AG09319 (cell line): ENCODE data around the gene EGFL7.

Source experiments
- DNase-seq: peaks from one replicate; pipeline ENCODE4 v3.0.0-alpha.2; 2010; ENCODE audit warnings: low read depth; ENCODE audit errors: extremely low read depth
- TF ChIP-seq, protein P1 (sequence below): IDR thresholded peaks from 2 replicates; pipeline ENCODE4 v1.5.1; 2011; ENCODE audit warnings: low read depth, mild to moderate bottlenecking, inconsistent platforms, low read length, moderate library complexity

The EGFL7 gene

DNA sequence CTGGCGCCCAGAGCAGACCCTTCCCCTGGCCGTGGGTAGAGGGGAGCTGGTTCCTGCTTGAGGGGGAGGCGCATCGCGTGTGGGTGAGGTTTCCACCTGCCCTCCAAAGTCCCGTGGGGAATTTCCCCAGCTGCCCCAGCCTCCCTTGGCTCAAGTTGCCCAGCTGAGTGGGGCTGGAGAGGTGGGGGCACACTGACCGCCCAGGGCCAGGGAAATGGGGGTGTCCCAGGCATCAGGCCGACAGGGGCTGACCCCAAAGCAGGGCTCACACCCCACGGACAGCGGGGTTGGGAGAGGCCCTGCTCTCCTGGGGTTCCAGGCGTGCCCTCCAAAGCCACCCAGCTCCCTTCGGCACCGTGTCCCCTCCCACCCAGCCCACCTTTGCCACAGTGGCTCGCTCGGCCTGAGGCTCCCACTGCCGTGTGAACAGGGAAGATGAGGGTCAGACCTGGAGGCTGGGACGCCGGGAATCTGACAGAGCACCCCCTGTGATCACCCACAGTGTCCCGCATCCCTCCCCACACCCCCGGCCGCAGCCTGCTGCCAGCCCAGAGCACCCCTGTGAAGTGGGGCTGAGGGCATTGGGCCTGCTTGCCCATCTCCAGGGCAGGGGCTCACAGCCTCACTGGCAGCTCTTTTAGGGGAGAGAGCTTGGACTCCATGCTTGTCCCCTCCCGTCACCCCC, 933 bp upstream of the EGFL7 start:
- DNase-seq = no peak
- TF ChIP-seq, protein P1, sequence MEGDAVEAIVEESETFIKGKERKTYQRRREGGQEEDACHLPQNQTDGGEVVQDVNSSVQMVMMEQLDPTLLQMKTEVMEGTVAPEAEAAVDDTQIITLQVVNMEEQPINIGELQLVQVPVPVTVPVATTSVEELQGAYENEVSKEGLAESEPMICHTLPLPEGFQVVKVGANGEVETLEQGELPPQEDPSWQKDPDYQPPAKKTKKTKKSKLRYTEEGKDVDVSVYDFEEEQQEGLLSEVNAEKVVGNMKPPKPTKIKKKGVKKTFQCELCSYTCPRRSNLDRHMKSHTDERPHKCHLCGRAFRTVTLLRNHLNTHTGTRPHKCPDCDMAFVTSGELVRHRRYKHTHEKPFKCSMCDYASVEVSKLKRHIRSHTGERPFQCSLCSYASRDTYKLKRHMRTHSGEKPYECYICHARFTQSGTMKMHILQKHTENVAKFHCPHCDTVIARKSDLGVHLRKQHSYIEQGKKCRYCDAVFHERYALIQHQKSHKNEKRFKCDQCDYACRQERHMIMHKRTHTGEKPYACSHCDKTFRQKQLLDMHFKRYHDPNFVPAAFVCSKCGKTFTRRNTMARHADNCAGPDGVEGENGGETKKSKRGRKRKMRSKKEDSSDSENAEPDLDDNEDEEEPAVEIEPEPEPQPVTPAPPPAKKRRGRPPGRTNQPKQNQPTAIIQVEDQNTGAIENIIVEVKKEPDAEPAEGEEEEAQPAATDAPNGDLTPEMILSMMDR = no peak

DNA sequence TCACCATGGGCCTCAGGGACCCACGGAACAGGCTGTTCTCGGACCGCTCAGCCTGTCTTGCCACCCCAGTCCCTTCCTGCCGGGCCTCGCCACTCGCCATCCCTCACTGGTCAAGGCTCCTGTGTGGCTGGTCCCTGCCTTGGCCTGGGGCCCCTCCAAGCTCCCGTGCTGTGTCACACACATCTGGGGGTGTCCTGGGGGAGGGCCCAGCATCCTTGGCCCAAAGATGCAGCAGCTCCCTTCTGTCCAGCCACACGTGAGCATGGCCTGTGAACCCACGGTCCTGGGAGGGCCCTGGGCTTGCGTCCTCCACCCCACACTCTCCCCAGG, 425 bp upstream of the EGFL7 start:
- DNase-seq = no peak
- TF ChIP-seq, protein P1 = no peak

DNA sequence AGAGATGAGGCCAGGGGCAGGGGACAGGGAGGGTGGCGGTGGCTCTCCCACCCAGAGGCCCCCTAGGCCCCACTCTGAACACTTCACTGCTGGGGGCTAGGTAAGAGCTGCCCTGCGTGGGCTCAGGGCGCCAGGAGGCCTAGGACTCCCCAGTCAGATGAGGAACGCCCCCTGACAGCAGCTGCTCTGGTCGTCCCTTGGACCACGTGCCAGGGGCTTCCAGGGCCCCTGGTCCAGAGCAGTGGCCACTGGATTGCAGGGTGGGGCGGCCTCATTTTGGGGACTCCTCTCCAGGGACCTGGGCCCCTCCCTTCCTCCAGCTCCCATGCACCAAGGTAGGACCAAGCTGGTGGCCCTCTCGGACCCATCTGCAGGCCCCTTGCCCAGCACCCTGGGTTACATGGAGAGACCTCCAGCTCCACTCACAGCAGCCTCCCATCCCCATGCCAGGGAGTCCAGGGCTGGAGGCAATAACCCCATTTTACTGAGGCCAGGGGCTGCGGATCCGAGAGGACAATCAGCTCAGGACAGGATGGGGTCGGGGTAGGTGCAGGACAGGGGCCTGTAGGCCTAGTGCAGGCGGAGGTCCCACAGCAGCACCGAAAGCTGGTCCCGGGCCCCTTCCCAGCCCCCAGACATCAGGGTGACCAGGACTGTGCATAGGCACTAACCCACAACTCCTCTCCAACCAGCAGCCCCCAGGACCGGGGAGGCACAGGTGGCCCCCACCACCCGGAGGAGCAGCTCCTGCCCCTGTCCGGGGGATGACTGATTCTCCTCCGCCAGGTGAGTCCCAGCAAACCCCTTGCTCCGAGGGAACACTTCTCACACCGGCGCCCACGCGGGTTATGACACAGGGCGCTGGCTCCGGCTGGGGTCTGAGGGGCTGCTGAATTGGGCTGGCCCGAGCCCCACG, 1.5 kb downstream of the EGFL7 start:
- TF ChIP-seq, protein P1 = no peak
- no peak for DNase-seq

DNA sequence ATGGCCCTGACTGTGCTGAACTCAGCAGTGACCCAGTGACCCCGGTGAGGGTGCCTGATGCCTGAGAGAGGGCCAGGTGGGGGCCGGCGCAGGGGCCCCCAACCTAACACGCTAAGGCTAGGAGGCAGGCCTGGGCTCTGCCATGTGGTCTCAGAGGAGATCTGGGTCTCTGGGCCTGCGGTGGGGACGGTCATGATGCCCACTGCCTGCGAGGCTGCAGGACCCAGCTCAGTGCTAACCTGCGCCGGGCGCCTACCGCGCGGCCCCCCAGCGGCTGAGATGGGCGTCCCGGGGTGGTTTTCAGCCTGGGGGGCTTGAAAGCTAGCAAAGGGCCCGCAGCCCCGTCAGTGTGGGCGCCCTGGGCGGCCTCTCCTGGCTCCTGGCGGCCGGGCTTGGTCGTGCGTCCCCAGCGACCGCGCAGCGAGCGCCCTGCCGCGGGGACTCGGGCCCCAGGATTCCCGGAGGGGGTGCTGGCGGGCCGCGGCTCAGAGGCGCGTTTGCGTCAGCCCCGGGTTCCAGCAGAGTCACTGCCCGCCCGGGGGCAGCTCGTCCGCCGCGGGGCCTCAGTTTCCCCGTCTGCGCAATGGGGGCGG, 2.5 kb downstream of the EGFL7 start:
- TF ChIP-seq, protein P1 = peak; percentile 4
- no peak for DNase-seq

DNA sequence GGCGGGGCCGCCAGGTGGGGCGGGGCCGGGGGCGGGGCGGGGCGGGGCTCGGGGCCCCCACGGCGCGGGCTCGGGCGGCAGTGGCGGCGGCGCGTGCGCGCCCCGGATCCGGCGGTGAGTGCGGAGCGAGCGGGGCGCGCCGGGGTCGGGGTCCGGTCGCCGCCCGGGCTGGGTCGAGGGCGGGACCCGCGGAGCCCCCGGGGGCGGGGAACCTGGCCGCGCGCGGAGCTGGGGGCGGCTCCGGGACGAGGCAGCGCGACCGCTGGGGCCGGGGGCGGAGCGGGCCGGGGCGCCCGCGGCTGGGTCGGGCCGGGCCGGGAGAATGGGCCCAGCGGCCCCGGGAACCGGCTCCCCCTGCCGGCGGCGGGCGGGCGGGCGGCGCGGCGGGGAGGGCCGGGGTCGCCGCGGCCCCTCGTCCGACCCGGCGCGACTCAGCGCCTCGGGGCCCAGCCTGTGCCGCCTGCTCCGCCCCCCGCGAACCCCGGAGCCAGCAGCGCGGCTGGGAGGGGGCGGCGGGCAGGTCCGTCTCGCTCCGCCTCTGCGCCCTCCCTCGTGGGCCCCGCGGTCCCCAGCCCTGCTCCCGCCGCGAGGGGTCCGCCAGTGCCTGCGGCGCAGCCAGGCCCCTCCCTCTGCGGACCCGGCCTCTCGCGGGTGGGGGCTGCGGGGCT, 3.1 kb downstream of the EGFL7 start:
- DNase-seq = no peak
- TF ChIP-seq, protein P1 = no peak; the same call in 1 of the 2 replicates

DNA sequence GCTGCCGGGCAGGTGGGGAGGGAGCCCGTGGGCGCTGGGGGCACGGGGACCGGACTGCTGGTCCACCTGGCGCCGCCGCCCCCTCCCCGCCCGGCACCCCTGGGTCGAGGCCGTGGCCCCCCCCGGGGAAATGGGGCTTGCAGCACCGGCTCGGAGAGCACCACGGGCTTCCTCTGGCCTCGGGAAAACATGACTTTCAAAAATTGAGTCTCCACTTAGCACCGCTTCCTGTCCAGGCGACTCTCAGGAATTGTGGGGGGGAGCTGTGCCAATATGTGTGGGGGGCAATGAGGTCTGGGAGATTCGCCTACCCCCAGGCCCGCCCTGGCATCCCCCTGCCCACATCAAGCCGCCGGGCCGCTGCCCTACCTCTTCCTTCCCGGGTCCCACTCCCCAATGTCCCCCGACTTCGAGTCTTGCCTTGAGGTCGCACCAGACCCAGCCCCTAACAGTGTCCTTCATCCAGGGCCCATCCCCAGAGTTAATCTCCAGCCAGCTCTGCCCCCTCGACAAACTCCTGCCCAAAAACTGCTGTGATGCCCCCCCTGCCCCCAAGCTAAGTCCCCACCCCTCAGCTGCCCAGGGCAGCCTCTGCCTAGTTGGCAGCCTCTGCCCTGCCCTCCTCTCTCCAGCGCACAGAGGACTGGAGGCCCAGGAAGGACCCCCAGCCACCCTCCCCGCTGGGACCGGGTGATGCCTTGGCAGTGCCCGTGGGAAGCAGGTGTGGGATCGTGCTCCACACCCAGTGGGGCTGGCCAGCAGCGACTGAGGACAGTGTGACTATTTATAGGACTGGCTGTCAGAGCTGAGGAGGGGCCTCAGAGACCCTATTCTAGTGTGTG, 3.9 kb downstream of the EGFL7 start:
- DNase-seq = no peak
- TF ChIP-seq, protein P1 = no peak
